H9 (cell line): ENCODE measurements around the gene NIPSNAP3A. TPM values are rescaled to one million over a fixed set of nuclear protein-coding genes. Genes with fewer than 3 reads are reported as not detected.

Experiments
- DNase-seq: peaks from one replicate; pipeline ENCODE4 v3.0.0-alpha.2; 2017
- H2AFZ ChIP-seq: one replicate; pipeline ENCODE4 v1.6.1; 2013; ENCODE audit warnings: mild to moderate bottlenecking, low read length, control low read depth, moderate library complexity
- H2AK5ac ChIP-seq: 2 replicates; pipeline ENCODE4 v1.6.1; 2013; ENCODE audit warnings: low read length, control low read depth, mixed read lengths; ENCODE audit not compliant: insufficient read length
- H2BK120ac ChIP-seq: one replicate; pipeline ENCODE4 v1.6.1; 2013; ENCODE audit warnings: low read depth, mild to moderate bottlenecking, low read length, control low read depth, inconsistent platforms; ENCODE audit not compliant: poor library complexity, severe bottlenecking
- H2BK12ac ChIP-seq: 2 replicates; pipeline ENCODE4 v1.6.1; 2013; ENCODE audit warnings: low read length, control low read depth, mixed read lengths, low read depth; ENCODE audit not compliant: insufficient read length
- H2BK15ac ChIP-seq: 2 replicates; pipeline ENCODE4 v1.6.1; 2013; ENCODE audit warnings: low read depth, low read length, control low read depth
- H2BK20ac ChIP-seq: one replicate; pipeline ENCODE4 v1.6.1; 2013; ENCODE audit warnings: low read depth, mild to moderate bottlenecking, low read length, control low read depth, inconsistent platforms; ENCODE audit not compliant: poor library complexity, severe bottlenecking
- H2BK5ac ChIP-seq: 2 replicates; pipeline ENCODE4 v1.6.1; 2013; ENCODE audit warnings: low read length, control low read depth, mixed read lengths; ENCODE audit not compliant: insufficient read length
- H3K14ac ChIP-seq: 2 replicates; pipeline ENCODE4 v1.6.1; 2013; ENCODE audit warnings: low read length, control low read depth; ENCODE audit not compliant: insufficient read depth
- H3K18ac ChIP-seq: 2 replicates; pipeline ENCODE4 v1.6.1; 2013; ENCODE audit warnings: low read depth, mild to moderate bottlenecking, mixed read lengths, low read length, control low read depth; ENCODE audit not compliant: insufficient read length
- H3K23ac ChIP-seq: 2 replicates; pipeline ENCODE4 v1.6.1; 2013; ENCODE audit warnings: low read length, control low read depth, mixed read lengths, low read depth; ENCODE audit not compliant: insufficient read length
- H3K23me2 ChIP-seq: 2 replicates; pipeline ENCODE4 v1.6.1; 2013; ENCODE audit warnings: low read depth, mild to moderate bottlenecking, mixed read lengths, low read length, control low read depth; ENCODE audit not compliant: insufficient read length, poor library complexity, severe bottlenecking
- H3K27ac ChIP-seq: 2 replicates; pipeline ENCODE4 v1.5.1; 2013; ENCODE audit warnings: low read length, control low read depth, mixed read lengths, low read depth; ENCODE audit not compliant: insufficient read length
- H3K27me3 ChIP-seq: 2 replicates; pipeline ENCODE4 v1.6.1; 2013; ENCODE audit warnings: low read length, control low read depth, inconsistent platforms; ENCODE audit not compliant: insufficient read depth
- H3K4ac ChIP-seq: 2 replicates; pipeline ENCODE4 v1.6.1; 2013; ENCODE audit warnings: low read depth, mild to moderate bottlenecking, control low read depth, inconsistent platforms, low read length, moderate library complexity
- H3K4me1 ChIP-seq: 2 replicates; pipeline ENCODE4 v1.6.1; 2013; ENCODE audit warnings: low read length, control low read depth, inconsistent platforms; ENCODE audit not compliant: insufficient read depth
- H3K4me2 ChIP-seq: 2 replicates; pipeline ENCODE4 v1.6.1; 2013; ENCODE audit warnings: low read length, control low read depth, mixed read lengths; ENCODE audit not compliant: insufficient read length, insufficient read depth
- H3K56ac ChIP-seq: 2 replicates; pipeline ENCODE4 v1.6.1; 2013; ENCODE audit warnings: low read depth, mild to moderate bottlenecking, mixed read lengths, low read length, control low read depth; ENCODE audit not compliant: insufficient read length
- H3K79me1 ChIP-seq: 2 replicates; pipeline ENCODE4 v1.6.1; 2013; ENCODE audit warnings: low read depth, mild to moderate bottlenecking, moderate library complexity, low read length, control low read depth, inconsistent platforms; ENCODE audit not compliant: insufficient read depth, poor library complexity, severe bottlenecking
- H3K79me2 ChIP-seq: 2 replicates; pipeline ENCODE4 v1.6.1; 2013; ENCODE audit warnings: low read length, control low read depth, inconsistent platforms; ENCODE audit not compliant: insufficient read depth
- H3K9ac ChIP-seq: 2 replicates; pipeline ENCODE4 v1.6.1; 2013; ENCODE audit warnings: low read length, control low read depth, mixed read lengths; ENCODE audit not compliant: insufficient read length; ENCODE audit errors: extremely low read depth
- H3K9me3 ChIP-seq: one replicate; pipeline ENCODE4 v1.6.1; 2013; ENCODE audit warnings: low read depth, low read length, inconsistent platforms; ENCODE audit not compliant: control insufficient read depth
- H3T11ph ChIP-seq: one replicate; pipeline ENCODE4 v1.6.1; 2013; ENCODE audit warnings: mild to moderate bottlenecking, low read length, control low read depth, inconsistent platforms
- H4K20me1 ChIP-seq: one replicate; pipeline ENCODE4 v1.6.1; 2013; ENCODE audit not compliant: control insufficient read depth, insufficient read length, insufficient read depth
- H4K5ac ChIP-seq: 2 replicates; pipeline ENCODE4 v1.6.1; 2013; ENCODE audit warnings: low read depth, mild to moderate bottlenecking, mixed read lengths, low read length, control low read depth; ENCODE audit not compliant: insufficient read length
- H4K8ac ChIP-seq: replicated peaks from 2 replicates; pipeline ENCODE4 v1.6.1; 2013; ENCODE audit warnings: low read length, control low read depth, mixed read lengths, low read depth; ENCODE audit not compliant: insufficient read length
- H4K91ac ChIP-seq: 2 replicates; pipeline ENCODE4 v1.6.1; 2013; ENCODE audit warnings: low read depth, mild to moderate bottlenecking, moderate library complexity, mixed read lengths, low read length, control low read depth; ENCODE audit not compliant: insufficient read length
- H3K27ac Mint-ChIP-seq, 3 experiments: 2 replicates in 2 of 3; 3 replicates in 1 of 3; pipeline ENCODE4 v1.8.0; 2020 to 2021; ENCODE audit warnings: mixed read lengths in 3 of 3, mild to moderate bottlenecking in 1 of 3, moderate library complexity in 1 of 3
- H3K27me3 Mint-ChIP-seq: 2 replicates; pipeline ENCODE4 v1.8.0; 2021; ENCODE audit warnings: low read depth, mild to moderate bottlenecking, moderate library complexity, mixed read lengths
- H3K36me3 Mint-ChIP-seq, 3 experiments: 2 replicates in 2 of 3; 3 replicates in 1 of 3; pipeline ENCODE4 v1.8.0; 2020 to 2021; ENCODE audit warnings: low read depth in 3 of 3, mixed read lengths in 3 of 3; ENCODE audit not compliant: insufficient read depth in 1 of 3
- H3K4me1 Mint-ChIP-seq, 2 experiments: 2 replicates each; pipeline ENCODE4 v1.8.0; 2020; ENCODE audit warnings: mixed read lengths in 2 of 2
- H3K4me3 Mint-ChIP-seq, 2 experiments: 2 replicates in 1 of 2; 3 replicates in 1 of 2; pipeline ENCODE4 v1.8.0; 2020 to 2021; ENCODE audit warnings: mild to moderate bottlenecking in 2 of 2, mixed read lengths in 2 of 2, moderate library complexity in 1 of 2
- H3K9me3 Mint-ChIP-seq, 2 experiments: 2 replicates in 1 of 2; 3 replicates in 1 of 2; pipeline ENCODE4 v1.8.0; 2020; ENCODE audit warnings: mild to moderate bottlenecking in 2 of 2, mixed read lengths in 2 of 2, moderate library complexity in 1 of 2
- WGBS: extraction: QIAGEN DNeasy Blood & Tissue Kit; methylation state at CpG from one replicate; pipeline ENCODE4 v1.1.7; 2013; ENCODE audit warnings: missing lambda C conversion rate, low lambda C conversion rate, mixed read lengths; ENCODE audit not compliant: insufficient read length; ENCODE audit errors: extremely low coverage; 5-methylcytosine and 5-hydroxymethylcytosine counted together
- total RNA-seq: library from RNA; stranded (reverse); gene quantifications from 2 replicates; pipeline ENCODE4 v1.2.1, GENCODE V29; 2021
- TF ChIP-seq, protein P1 (sequence below): fragments of 200-600 bp; sonication (generic); conservative IDR thresholded peaks from 3 replicates; pipeline ENCODE4 v1.8.0; 2021; ENCODE audit warnings: antibody characterized with exemption, mild to moderate bottlenecking

The NIPSNAP3A gene
- total RNA-seq, 1 experiment from 2014 or later, result 13.9 TPM

DNA sequence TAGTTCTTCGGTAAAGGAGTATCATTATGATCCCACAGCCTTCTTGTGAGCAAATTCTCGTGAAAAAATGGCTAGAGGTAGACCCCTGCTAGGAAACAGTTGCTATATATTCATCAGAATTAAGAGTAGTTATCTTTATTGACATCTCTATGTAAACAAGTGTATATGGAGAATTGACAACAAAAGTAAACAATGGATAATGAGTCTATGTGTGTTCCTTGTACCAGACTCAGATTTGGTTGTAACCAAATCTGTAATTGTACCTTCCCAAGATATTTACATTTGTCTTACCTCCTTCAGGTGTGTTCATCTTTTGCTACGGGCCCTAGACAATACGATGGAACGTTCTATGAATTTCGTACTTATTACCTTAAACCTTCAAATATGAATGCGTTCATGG lies 18.5 kb downstream of the NIPSNAP3A start:
- Histone ChIP-seq H2BK120ac (no peak overlapping the region), H3K79me1 (no peaks in the 10 kb centered on the region), H4K5ac (no peak overlapping the region), H3K14ac (no peak overlapping the region), H2AK5ac (no peak overlapping the region), H3K4ac (no peak overlapping the region), H4K91ac (no peak overlapping the region), H3K9ac (no peak overlapping the region), H3K4me1 (no peaks in the 10 kb centered on the region), H2AFZ (no peak overlapping the region), H2BK15ac (no peak overlapping the region), H2BK5ac (no peak overlapping the region), H3K9me3 (no peaks in the 10 kb centered on the region), H3K56ac (no peak overlapping the region), H3K27me3 (no peaks in the 10 kb centered on the region), H3K23ac (no peak overlapping the region), H2BK20ac (no peak overlapping the region), H3K23me2 (no peaks in the 10 kb centered on the region), H4K8ac (no peak overlapping the region), H2BK12ac (no peak overlapping the region), H3K18ac (no peak overlapping the region), H3T11ph (no peak overlapping the region), H3K27ac (no peak overlapping the region), H3K79me2 (no peaks in the 10 kb centered on the region), H4K20me1 (no peaks in the 10 kb centered on the region), H3K4me2 (no peak overlapping the region)
- no peak overlapping the region for H3K27ac Mint-ChIP-seq
- DNase-seq, result no peak
- no peaks in the 10 kb centered on the region for H3K36me3 Mint-ChIP-seq
- H3K4me3 Mint-ChIP-seq, result no peak overlapping the region
- H3K9me3 Mint-ChIP-seq, result peaks cover 4 to 7% of the 10 kb centered on the region in 2 experiments; a peak in 4 of 5 replicates
- H3K4me1 Mint-ChIP-seq, result no peaks in the 10 kb centered on the region
- TF ChIP-seq, protein P1, sequence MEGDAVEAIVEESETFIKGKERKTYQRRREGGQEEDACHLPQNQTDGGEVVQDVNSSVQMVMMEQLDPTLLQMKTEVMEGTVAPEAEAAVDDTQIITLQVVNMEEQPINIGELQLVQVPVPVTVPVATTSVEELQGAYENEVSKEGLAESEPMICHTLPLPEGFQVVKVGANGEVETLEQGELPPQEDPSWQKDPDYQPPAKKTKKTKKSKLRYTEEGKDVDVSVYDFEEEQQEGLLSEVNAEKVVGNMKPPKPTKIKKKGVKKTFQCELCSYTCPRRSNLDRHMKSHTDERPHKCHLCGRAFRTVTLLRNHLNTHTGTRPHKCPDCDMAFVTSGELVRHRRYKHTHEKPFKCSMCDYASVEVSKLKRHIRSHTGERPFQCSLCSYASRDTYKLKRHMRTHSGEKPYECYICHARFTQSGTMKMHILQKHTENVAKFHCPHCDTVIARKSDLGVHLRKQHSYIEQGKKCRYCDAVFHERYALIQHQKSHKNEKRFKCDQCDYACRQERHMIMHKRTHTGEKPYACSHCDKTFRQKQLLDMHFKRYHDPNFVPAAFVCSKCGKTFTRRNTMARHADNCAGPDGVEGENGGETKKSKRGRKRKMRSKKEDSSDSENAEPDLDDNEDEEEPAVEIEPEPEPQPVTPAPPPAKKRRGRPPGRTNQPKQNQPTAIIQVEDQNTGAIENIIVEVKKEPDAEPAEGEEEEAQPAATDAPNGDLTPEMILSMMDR, result no peak
- H3K27me3 Mint-ChIP-seq, result peaks cover 17% of the 10 kb centered on the region
- no CpG with 5 or more reads among the region's 7 CpGs for WGBS
